GM21717 (cell line): ENCODE data around the gene SEC14L1.
A peak's percentile ranks its signal among the peaks of the same experiment; 100 is the strongest.

Source experiments
- ATAC-seq: cut with Tn5 transposase; IDR thresholded peaks from one replicate; pipeline ENCODE4 v1.9.1; 2021; ENCODE audit warnings: mild to moderate bottlenecking, moderate library complexity; ENCODE audit not compliant: unreplicated experiment

SEC14L1 gene

DNA sequence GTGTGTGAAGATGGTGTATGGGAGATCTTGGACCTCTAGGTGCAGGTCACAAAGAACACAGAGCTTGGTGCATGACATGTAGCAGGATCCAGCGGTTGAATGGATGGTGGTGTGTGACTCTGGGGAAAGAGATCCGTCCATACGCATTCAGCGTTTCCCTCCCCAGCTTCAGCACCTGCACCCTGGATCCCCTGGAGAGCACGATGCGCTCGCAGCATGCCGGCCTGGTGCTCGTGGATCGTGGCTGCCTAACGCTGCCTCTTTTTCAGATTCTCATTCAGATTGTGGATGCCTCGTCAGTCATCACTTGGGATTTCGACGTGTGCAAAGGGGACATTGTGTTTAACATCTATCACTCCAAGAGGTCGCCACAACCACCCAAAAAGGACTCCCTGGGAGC lies 70.9 kb downstream of the SEC14L1 start:
- ATAC-seq = no peak

DNA sequence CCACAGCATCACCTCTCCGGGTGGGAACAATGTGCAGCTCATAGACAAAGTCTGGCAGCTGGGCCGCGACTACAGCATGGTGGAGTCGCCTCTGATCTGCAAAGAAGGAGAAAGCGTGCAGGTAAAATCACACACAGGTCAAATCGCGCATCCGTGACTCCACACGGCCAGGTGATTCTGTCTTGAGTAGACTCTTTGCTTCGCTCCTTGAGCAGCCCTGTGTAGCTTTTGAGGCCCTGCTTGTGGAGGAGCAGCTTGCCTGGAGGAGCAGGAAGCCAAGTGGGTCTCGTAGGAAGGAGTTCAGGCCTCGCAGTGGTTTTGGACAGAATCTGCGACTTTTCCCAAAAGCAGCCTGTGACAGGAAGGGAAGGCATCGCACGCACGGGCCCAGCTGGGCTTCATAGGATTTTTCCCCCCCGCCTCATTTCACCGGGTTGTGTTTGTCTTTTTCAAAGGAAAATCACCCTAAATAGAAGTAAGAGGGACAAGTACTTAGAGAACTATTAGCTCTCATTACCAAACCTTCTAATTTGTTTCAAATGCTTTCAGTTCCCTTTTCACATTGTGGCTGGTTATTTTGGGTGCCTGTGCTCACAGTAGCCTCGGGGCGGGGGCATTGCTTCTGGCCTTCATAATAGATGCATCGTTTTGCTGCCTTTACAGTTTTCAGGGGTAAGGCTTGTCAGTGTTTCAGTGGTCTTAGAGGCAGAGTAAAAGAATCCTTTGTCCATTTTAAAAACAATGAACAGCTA lies 71.5 kb downstream of the SEC14L1 start:
- ATAC-seq = peak; percentile 72

DNA sequence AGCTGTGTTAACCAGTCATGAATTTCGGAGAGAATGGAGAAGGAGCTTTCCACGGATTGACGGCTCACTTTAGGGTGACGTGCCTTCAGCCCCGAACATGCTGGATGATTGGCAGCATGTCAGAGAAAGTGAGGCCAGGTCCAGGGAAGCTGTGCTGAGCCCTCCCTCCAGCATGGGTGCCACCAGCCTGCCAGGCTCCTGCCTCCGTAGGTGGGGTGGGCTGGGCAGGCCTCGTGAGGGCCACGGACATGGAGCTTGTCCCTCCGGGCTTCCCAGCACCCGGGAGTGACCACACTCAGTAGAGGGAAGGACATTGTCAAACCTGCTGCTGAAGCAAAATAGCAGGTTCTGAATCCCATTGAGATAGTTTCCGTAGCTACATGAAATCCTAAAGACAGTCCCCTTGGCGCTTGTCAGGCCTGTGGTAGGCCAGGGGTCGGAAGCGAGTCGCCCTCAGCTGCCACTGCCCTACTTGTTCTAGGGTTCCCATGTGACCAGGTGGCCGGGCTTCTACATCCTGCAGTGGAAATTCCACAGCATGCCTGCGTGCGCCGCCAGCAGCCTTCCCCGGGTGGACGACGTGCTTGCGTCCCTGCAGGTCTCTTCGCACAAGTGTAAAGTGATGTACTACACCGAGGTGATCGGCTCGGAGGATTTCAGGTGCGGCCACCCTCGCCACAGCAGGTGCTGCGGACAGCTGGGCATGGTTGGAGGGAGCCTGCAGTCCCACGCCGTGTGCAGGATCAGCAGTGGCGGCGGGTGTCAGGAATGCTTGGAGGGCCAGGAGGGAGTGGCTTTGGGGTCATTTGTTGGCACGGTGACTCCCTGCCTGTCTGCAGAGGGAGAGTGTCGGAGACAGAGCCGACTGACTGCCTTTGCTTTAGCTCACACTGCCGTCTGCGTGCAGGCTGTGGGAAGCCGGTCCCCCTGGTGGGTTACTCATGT lies 72.3 kb downstream of the SEC14L1 start:
- no peak for ATAC-seq

DNA sequence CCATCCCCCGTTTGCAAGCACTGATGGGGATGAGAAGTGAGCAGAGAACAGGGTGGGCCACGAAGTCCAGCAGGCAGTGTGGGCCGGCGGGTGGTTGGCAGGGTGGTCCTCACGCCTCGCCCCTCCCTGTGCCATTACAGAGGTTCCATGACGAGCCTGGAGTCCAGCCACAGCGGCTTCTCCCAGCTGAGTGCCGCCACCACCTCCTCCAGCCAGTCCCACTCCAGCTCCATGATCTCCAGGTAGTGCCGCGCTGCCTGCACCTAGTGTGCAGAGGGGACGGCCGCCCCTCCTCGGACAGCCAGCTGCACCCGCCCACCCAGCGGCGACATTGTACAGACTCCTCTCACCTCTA lies 73.0 kb downstream of the SEC14L1 start:
- ATAC-seq = no peak

DNA sequence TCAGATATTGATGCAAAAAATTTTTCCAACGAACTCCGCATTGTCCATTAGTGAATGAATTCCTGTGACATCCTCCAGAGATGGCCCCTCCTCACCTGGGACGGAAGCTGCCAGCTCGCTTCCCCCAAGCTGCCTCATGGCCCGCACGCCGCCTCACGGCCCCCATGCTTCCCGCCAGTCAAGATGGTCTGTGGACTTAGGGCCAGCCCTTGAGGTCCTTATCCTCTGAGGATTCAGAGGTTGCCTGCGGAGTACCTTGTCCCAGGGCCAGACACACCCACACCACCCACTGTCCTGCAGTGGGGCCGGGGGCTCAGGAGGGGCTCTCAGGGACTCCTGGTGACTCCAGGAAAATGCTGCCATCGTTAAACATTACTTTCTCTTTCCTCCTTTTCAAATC lies 73.6 kb downstream of the SEC14L1 start:
- no peak for ATAC-seq

DNA sequence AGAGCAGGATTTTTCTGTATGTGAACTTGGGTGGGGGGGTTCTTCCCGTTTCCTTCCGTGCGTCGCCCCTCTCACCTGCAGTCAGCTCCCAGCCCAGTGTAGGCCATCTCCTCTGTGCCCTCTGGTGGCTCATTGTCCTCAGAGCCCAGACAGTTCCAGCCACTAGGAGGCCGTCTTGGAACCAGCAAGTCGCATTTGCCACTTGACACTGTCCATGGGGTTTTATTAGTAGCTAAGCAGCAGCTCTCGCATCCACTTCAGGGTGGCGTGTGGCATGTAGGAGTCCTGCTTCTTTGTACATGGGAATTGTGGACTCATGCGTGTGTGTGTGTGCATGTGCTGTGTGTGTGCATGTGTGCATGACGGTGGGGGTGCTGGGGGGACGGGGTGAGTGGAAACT lies 74.0 kb downstream of the SEC14L1 start:
- no peak for ATAC-seq

DNA sequence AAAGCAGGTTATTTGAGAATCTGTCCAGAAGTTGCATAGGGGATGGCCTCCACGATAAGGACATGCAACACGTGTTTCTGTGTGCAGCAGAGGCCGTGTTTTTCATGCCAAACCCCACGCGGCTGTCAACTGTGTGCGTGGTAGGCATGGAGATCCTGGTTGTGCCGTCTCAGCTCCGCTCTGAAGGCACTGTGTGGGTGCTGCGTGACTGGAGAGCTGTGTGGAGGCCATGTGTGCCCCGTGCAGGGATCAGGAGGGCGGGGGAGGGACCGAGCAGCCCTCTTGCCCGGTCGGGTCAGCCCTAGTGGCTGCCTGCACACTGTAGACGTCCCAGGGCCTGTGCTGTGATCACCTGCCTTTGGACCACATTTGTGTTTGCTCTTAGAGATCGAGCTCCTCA lies 74.5 kb downstream of the SEC14L1 start:
- ATAC-seq = no peak

DNA sequence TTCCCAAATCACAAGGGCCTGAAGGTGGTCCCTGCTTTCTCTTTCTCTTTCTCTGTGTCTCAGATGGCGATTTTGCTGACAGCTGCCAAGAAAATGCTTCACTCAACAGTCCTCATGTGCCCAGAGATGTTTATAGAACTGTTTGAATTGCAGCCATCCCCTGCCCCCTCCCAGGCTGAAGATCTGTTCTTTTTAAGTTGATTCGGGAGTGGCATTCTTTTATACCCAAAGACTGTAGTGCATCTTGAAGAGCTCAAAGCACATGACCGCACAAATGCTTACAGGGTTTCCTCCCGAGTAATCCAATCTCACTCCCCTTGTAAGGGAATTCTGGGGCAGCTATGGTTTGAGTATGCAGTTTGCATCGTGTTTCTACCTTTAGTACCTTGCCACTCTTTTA lies 75.7 kb downstream of the SEC14L1 start:
- ATAC-seq = no peak

DNA sequence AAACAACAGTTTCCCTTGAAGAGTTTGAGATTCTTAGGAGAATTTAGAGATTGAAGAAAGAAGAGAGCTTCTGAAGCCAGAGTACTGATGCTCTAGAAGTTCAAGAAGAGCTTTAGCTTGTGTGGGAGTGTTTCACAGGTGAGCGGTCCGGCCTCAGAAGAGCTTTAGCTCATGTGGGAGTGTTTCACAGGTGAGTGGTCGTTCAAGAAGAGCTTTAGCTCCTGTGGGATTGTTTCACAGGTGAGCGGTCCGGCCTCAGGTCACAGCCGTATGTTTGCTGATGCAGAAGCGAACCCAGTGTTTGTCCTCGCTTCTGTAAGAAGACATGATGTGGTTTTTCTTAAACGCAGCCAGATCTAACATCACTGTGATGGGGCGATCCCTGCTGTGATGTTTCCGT lies 76.4 kb downstream of the SEC14L1 start:
- ATAC-seq = no peak

DNA sequence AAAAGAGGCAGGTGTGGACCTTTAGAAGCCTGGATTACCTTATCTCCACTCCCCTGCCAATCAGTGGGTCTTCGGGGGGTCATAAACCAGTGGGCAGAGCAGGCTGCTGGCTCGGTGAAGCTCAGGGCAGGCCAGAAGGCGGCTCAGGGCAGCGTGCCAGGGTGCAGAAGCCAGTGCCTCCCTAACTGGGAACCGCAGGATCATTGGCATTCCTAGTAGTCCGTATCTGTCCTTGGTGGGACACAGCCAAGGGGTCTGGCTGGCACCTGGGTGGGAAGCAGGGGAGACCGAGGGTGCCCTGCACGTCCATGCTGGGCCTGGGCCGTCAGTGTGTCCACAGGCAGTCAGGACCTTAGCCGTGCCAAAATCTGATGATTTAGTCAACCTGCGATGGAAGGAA lies 76.8 kb downstream of the SEC14L1 start:
- no peak for ATAC-seq

DNA sequence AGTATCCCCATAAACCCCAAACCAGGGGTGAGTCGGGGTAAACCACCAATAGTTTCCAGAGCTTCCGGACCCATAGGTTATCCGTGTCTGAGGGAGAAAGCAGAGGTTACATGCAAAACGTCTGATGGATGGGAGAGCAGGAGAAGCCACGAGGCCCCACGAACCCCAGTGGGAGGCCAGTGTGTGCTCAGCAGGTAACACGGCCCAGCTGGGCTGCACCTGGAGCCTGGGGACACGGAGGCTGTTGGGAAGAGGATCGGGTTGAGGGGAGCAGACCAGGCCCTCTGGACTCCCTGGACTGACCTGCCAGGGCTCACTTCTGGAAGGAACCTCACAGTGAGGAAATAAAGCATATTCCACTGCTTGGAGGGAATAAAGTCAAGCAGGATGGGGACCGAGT lies 78.1 kb downstream of the SEC14L1 start:
- no peak for ATAC-seq

DNA sequence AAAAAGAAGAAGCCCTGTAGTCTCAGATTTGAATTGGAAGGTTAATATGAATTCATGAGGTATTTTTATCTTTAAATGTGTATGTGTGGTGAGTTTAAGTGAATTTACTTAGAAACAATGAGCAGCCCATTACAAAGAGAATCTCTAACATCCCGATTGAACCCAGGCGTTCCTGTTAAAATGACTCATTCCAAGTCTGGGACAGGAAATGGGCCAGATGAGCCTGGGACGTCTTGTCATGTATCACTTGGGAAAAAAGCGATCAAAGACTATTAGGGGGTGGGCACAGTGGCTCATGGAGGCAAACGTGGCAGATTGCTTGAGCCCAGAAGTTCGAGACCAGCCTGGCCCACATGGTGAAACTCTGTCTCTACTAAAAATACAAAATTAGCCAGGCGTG lies 81.6 kb downstream of the SEC14L1 start:
- ATAC-seq = no peak

DNA sequence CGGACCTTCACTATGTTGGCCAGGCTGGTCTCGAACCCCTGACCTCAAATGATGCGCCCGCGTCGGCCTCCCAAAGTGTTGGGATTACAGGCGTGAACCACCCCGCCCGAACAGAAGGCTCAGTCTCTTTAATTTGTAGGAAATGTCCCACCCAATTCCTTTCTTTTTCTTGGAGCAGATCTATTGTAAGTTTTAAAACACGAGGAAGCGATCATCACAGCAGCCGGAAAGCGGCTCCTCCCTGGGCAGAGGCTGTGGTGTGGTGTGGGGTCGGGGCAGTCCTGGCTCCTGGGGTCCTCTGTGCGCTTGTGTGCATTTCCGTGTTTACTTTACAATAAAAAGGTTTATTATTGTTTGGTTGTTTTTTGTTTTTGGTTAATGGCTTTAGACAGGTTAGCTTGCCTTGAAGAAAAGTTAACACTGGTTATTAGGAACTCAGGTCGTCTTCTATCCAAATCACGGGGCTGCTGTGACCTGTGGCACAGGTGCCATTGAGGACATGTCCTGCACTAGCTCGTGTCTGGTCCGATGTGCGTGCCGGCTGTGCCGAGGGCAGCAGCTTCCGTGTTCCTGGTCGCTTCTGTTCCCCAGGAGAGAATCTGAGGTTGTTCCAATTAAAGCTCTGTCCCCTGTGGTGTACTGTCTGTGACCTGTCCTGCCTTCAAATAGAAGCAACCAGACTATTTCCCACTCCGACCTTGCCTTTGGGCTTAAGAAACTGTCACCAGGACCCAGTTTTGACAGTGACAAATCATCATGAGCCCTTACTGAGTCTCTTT lies 83.1 kb downstream of the SEC14L1 start:
- no peak for ATAC-seq

DNA sequence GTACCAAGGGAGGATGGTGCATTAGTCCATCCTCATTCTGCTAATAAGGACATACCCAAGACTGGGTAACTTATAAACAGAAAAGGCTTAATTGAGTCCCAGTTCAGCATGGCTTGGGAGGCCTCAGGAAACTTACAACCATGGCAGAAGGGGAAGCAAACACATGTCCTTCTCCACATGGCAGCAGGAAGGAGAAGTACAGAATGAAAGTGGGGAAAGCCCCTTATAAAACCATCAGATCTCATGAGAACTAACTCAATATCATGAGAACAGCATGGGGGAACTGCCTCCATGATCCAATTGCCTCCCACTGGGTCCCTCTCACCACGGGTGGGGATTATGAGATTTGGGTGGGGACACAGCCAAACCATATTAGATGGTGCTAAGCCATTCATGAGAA lies 84.5 kb downstream of the SEC14L1 start:
- ATAC-seq = no peak

DNA sequence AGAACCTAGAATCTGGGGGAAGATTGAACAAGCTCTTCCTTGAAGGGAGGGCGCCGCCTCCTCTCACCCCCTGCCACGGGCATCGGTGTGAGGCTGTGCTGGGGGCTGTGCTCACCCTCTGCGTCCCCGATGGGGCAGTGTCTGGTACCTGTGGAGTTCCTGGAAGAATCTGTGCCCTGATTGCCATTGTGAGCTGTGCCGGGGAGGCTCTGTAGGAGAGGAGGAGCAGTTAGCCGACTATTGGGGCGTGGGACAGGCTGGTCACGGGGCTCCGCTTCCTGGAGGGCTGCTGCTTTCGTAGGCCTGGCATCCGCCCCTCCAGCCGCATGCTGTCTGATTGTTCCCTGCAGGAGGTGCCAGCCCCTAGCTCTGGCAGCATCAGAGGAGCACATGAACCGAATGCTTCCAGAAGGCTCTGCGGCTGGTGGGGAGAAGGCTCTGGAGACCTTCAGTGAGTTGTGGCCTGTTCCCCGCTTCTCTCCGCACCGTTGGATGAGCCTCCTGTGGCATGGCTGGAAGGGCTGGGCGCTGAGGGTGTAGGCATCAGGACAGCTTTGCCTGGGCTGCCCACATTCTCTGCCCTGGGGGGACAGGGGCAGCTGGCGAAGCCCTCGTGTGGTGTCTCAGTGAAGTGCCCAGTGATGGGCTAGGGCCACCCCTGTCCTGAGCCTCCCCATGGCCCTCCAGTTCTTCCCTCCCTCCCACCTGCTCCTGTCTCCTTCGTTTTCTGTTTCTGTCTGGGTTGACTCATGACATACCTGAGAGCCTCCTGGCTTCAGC lies 86.9 kb downstream of the SEC14L1 start:
- no peak for ATAC-seq

DNA sequence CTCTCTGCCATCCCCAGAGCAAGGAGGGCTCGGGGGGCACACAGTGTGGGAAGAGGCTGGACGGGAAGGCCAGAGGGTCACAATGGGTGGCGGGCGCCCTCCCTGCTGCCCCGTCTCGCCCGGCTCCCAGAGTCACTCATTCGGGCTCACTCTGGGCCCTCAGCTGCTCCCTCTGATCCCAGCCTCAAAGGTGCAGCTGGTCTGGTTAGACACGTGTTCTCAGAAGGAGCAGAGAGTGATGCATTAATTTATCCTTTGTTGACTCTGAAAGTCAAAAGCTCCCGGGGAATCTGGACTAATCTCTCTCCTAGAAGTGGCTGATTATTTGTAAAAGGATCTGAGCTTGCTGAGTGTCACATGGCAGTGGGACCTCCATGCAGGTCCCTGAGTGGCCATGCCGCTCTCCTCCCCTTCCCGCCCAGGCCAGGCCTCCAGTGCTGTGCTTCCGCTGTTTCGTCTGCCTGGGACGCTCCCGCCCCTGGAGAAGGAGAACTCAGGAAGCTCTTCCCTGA lies 87.5 kb downstream of the SEC14L1 start:
- no peak for ATAC-seq

DNA sequence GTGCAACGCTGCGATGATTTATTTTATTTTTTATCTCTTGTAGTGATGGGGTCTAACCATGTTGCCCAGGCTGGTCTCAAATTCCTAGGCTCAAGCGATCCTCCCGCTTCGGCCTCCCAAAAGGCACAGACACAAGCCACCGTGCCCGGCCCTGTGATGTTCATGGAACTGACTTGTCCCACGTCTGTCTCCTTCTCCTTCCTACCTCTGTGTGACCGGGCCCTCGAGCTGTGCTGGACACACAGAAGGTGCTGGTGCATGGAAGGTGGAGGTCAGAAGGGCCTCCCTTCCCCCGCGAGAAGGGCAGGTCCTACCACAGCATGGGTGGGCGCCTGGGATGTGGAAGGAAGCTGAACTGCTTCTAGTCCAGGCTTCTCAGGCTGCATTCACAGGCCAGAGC lies 88.0 kb downstream of the SEC14L1 start:
- ATAC-seq = no peak

DNA sequence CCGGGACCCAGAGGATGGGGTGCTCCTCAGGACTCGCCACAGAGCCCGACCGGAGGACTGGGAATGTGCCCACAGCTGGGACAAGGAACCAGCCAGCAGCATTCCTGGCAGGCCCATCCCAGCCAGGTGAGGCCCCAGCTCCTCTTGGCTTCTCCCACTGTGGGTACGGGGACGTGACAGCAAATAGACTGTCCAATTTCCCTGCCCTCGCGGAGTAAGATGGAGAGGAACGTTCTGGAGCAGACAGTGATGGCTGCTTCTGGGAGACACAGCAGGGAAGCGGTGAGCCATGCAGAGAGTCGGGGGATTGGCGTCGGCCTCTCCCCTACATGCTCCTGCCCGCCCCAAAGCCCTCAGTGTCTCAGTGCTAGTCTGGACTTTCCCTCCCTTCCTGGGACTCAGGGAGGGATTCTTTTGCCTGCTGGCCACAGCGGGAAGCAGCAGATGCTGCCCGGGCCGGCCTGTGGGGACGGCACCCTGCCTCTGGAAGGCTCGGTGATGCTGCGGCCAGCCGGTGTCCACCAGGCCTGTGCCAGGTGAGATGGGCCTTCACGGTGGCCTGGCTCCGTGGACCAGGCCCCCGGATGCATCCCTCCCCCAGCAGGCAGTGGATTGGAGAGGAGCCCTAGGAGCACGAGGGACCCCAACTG lies 89.1 kb downstream of the SEC14L1 start:
- no peak for ATAC-seq

DNA sequence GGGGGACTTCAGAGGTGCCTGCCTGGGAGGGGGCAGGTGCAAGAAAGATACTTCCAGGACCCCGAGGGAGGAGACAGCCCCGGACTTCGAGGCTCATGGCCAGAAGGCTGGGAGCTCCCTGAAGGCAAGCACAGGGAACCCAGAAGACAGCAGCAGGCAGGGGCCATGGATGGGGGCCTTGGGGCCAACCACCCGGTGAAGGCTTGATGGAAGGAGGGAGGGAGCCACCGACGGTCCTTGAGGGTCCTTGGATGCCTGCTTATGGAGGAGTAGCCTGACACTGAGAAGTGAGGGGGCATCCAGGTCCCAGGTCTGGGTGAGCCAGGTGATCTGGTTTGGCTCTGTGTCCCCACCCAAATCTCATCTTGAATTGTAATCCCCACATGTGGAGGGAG lies 89.7 kb downstream of the SEC14L1 start:
- ATAC-seq = no peak
